ENCODE measurements around the gene NSRP1. TPM values are rescaled to one million over a fixed set of nuclear protein-coding genes. Genes with fewer than 3 reads are reported as not detected.
"Not testable (repeated sequence)": the region's sequence is repeated elsewhere in the genome, so short reads cannot be mapped to it uniquely, and the experiment has no call there.

The NSRP1 gene
- total RNA-seq, 1 experiment from 2014 or later, result 4.7 TPM

GRCh38 chr17:30199600-30199999 is 83.0 kb downstream of the NSRP1 start:
- no peaks in the 10 kb centered on the region for H3K27me3 ChIP-seq
- H3K4me3 ChIP-seq, result no peak overlapping the region
- no peaks in the 10 kb centered on the region for H3K36me3 ChIP-seq
- no peaks in the 10 kb centered on the region for H3K9me3 ChIP-seq
- DNase-seq, result no peak

- no peak overlapping the region for H3K4me3 ChIP-seq
- no peaks in the 10 kb centered on the region for H3K36me3 ChIP-seq
- DNase-seq, result no peak
- H3K9me3 ChIP-seq, result no peaks in the 10 kb centered on the region
- H3K27me3 ChIP-seq, result no peaks in the 10 kb centered on the region
Measured at GRCh38 chr17:30200106-30200505, 83.5 kb downstream of the NSRP1 start.

- H3K9me3 ChIP-seq, DNase-seq, H3K4me3 ChIP-seq, H3K36me3 ChIP-seq, H3K27me3 ChIP-seq: not testable (repeated sequence)
Measured at GRCh38 chr17:30200656-30201055, 84.0 kb downstream of the NSRP1 start.

DNA sequence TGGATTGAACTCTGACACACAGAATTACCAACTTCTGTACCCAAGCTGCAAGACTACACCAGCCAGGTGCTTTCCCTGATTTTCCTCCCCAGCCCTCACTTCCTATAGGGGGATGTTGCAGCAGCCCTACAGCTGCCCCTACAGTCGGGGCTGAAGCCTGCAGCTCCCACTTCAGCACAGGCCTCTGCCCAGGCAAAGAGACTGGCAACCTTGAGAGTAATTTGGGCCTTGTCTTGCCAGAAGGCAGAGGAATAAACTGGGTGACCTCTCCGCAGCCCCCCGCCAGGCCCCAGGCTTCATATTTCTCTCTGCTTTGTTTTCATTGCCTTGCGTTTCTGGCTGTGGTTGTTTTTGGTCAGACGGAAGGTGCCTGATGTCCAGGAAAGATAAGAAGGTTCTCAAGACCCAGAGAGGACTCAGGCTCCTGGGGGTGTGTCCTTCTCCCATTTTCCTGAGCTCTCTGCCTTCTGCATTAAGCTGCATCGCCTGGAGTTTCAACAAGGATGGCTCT is 86.9 kb downstream of the NSRP1 start:
- DNase-seq, result no peak
- H3K4me3 ChIP-seq, result no peak overlapping the region
- H3K9me3 ChIP-seq, result no peaks in the 10 kb centered on the region
- no peaks in the 10 kb centered on the region for H3K36me3 ChIP-seq
- H3K27me3 ChIP-seq, result peaks cover 6% of the 10 kb centered on the region; the same call in 1 of the 2 replicates

- H3K4me3 ChIP-seq, result no peak overlapping the region
- no peak for DNase-seq
- peaks cover 6% of the 10 kb centered on the region; the same call in 1 of the 2 replicates for H3K27me3 ChIP-seq
- H3K9me3 ChIP-seq, result no peaks in the 10 kb centered on the region
- no peaks in the 10 kb centered on the region for H3K36me3 ChIP-seq
Measured at GRCh38 chr17:30207655-30208054, 91.0 kb downstream of the NSRP1 start.

- no peaks in the 10 kb centered on the region for H3K9me3 ChIP-seq
- DNase-seq, result no peak
- no peak overlapping the region for H3K4me3 ChIP-seq
Measured at GRCh38 chr17:30208214-30208613, 91.6 kb downstream of the NSRP1 start.

DNA sequence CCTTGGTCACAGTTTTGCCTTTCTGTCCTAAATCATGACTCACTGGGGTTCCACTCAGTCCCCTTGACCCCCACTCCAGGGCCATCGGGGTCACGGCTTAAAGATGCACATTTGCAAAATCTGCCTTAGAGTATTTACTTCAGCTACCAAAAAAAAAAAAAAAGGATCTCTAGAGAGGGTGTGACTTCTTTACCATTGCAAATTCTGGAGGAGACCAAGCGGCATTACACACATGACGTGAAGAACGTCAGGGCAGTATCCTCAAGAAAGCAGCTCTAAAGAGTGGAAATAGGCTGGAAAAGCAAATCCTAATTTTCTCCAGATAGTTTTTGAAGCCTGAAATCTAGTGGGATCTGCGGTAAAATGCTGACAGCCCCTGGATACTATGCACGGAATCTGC is 93.3 kb downstream of the NSRP1 start:
- DNase-seq, result no peak
- no peak overlapping the region for H3K4me3 ChIP-seq
- no peaks in the 10 kb centered on the region for H3K9me3 ChIP-seq
- H3K27me3 ChIP-seq, result peaks cover 6% of the 10 kb centered on the region; the same call in 1 of the 2 replicates
- no peaks in the 10 kb centered on the region for H3K36me3 ChIP-seq

More at GRCh38 chr17:30208214-30208613, 91.6 kb downstream of the NSRP1 start:
- H3K27me3 ChIP-seq, result peaks cover 6% of the 10 kb centered on the region; the same call in 1 of the 2 replicates
- H3K36me3 ChIP-seq, result no peaks in the 10 kb centered on the region

GRCh38 chr17:30210366-30210765 is 93.8 kb downstream of the NSRP1 start:
- no peaks in the 10 kb centered on the region for H3K36me3 ChIP-seq
- no peaks in the 10 kb centered on the region for H3K9me3 ChIP-seq
- DNase-seq, result no peak
- H3K27me3 ChIP-seq, result peaks cover 6% of the 10 kb centered on the region; the same call in 1 of the 2 replicates
- no peak overlapping the region for H3K4me3 ChIP-seq

GRCh38 chr17:30210901-30211300 is 94.3 kb downstream of the NSRP1 start:
- Histone ChIP-seq H3K9me3 (no peaks in the 10 kb centered on the region), H3K4me3 (no peak overlapping the region), H3K27me3 (peaks cover 3% of the 10 kb centered on the region; the same call in 1 of the 2 replicates), H3K36me3 (no peaks in the 10 kb centered on the region)
- DNase-seq, result no peak

- no peaks in the 10 kb centered on the region for H3K9me3 ChIP-seq
- peaks cover 2% of the 10 kb centered on the region; the same call in 1 of the 2 replicates for H3K27me3 ChIP-seq
- H3K4me3 ChIP-seq, result no peak overlapping the region
- no peak for DNase-seq
- H3K36me3 ChIP-seq, result no peaks in the 10 kb centered on the region
Measured at GRCh38 chr17:30211371-30211770, 94.8 kb downstream of the NSRP1 start.

GRCh38 chr17:30212750-30213149 is 96.1 kb downstream of the NSRP1 start:
- H3K36me3 ChIP-seq, result no peaks in the 10 kb centered on the region
- H3K27me3 ChIP-seq, result peaks cover 2% of the 10 kb centered on the region; the same call in 1 of the 2 replicates
- H3K9me3 ChIP-seq, result no peaks in the 10 kb centered on the region
- H3K4me3 ChIP-seq, result no peak overlapping the region
- no peak for DNase-seq

DNA sequence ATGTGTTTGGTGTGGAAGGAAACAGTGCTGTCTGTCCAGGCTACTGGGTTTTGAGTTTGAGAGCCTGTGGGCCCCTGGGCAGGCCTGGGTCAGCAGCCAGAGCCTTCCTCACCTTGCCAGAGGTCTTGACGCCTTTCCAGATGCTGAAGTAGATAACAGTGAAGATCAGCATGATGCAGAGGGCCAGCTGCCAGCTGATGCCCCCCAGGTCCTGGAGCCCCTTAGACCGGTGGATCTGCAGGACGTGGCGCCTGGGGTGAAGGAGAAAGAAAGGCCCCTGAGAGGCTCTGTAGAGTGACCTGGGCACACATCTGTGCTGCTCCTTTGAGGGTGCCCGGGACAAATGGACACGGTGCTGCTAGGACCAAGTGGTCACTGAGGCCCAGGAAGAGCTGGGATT is 100.4 kb downstream of the NSRP1 start:
- DNase-seq, result no peak
- no peaks in the 10 kb centered on the region for H3K27me3 ChIP-seq
- H3K4me3 ChIP-seq, result no peak overlapping the region
- no peaks in the 10 kb centered on the region for H3K9me3 ChIP-seq
- no peaks in the 10 kb centered on the region for H3K36me3 ChIP-seq

DNA sequence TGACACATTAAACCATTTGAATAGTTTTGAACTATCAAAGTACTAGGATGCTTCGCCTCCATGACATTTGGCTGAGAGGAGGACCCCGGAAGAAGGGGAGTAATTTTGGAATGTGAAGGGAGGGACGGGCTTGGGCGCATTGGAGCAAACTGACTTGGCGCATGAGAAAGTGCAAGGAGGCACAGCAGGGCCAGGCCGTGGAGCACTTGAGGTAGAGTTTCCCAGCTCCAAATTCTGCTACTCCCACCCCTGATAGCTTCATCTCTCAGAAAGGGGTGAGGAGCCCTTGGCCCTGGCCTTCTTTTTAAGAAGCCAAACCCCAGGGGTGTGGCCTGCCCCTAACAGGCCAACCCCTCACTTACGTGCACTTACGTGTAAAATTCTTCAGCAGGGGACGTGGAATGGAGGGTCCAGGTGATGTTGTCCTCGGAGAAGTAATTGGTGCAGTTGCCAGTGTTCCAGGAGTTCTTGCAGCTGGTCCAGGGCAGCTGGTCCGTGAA is 101.2 kb downstream of the NSRP1 start:
- no peak for DNase-seq
- Histone ChIP-seq H3K9me3 (no peaks in the 10 kb centered on the region), H3K27me3 (no peaks in the 10 kb centered on the region), H3K36me3 (no peaks in the 10 kb centered on the region), H3K4me3 (no peak overlapping the region)

DNA sequence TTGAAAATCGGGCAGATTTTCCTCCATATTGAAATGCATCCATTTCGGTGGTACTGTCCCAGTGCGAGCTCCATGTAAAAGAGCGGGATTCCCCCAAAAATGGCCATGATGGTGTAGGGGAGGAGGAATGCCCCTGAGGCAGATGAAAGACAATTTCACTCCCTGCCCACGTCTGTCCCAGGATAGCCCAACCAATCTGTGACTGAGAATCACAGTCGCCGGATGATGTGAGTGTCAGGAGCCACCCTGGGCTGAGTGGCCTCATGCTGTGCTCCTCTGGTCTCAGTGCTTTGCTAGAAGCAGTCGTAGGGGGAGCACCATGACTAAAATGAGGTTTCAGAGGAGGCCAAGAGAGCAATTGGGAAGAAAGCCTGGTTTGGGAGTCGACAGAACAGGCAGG is 102.2 kb downstream of the NSRP1 start:
- no peaks in the 10 kb centered on the region for H3K27me3 ChIP-seq
- no peak for DNase-seq
- no peak overlapping the region for H3K4me3 ChIP-seq
- H3K9me3 ChIP-seq, result no peaks in the 10 kb centered on the region
- no peaks in the 10 kb centered on the region for H3K36me3 ChIP-seq

- Histone ChIP-seq H3K27me3 (no peaks in the 10 kb centered on the region), H3K4me3 (no peak overlapping the region), H3K9me3 (no peaks in the 10 kb centered on the region), H3K36me3 (no peaks in the 10 kb centered on the region)
- DNase-seq, result no peak
Measured at GRCh38 chr17:30219315-30219714, 102.7 kb downstream of the NSRP1 start.

DNA sequence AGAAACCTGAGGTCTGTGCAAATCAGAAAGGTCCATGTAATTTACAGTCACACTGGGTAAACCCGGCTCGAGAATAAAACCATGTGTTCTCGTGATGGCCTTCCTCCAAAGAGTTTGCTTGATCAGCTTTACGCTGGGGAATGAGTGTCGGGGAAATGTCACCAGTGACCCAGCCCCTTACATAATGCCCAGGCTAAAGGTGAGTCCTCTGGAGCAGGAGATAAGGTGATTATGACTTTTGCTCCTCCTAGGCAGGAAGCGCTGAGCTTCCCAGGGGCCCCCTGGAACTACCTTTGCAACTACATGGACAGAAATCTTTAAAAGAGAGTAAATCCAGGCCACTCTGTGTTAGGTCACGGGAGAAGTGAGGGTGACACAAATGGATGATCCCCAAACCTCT is 103.2 kb downstream of the NSRP1 start:
- no peaks in the 10 kb centered on the region for H3K9me3 ChIP-seq
- H3K27me3 ChIP-seq, result no peaks in the 10 kb centered on the region
- H3K4me3 ChIP-seq, result no peak overlapping the region
- no peaks in the 10 kb centered on the region for H3K36me3 ChIP-seq
- no peak for DNase-seq

DNA sequence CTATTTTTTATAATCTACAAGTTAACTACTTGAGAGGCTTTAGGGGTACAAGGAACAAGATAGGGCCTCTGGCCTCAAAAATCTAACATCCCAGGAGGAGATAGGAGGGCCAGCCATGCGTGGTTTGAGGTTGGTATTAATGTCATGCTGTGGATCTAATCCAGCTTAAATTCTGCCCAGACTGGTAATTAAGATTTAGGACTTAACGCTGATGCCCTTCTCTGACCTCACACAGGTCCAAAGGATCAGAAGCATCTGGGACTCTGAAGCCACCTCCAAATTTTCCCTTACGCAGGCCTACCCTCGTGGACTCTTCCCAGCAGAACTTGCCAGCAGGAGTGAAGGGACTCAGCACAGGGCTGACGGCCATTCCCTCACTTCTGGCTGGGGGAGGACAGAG is 103.8 kb downstream of the NSRP1 start:
- Histone ChIP-seq H3K9me3 (no peaks in the 10 kb centered on the region), H3K4me3 (no peak overlapping the region), H3K27me3 (no peaks in the 10 kb centered on the region), H3K36me3 (no peaks in the 10 kb centered on the region)
- no peak for DNase-seq

DNA sequence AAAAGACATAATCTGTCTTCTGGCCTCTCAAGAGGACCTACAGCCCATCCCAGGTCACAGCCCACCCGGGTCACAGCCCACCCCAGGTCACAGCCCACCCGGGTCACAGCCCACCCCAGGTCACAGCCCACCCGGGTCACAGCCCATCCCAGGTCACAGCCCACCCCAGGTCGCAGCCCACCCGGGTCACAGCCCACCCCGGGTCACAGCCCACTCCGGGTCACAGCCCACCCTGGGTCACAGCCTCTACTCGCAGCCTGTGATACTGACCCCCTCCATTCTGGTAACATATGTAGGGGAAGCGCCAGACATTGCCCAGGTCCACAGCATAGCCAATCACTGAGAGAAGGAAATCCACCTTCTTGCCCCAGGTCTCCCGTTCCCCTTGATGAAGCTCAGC is 104.7 kb downstream of the NSRP1 start:
- Histone ChIP-seq H3K9me3 (no peaks in the 10 kb centered on the region), H3K4me3 (no peak overlapping the region), H3K27me3 (no peaks in the 10 kb centered on the region), H3K36me3 (no peaks in the 10 kb centered on the region)
- DNase-seq, result no peak
